Activated CD4-positive, alpha-beta memory T cell treated with anti-CD3 and anti-CD28 coated beads, Interleukin-2, amount 10 ng/mL, durations not matched to agents 7 days and 5 days (primary cell): ENCODE results near the gene CLMN. TPM values are rescaled to one million over a fixed set of nuclear protein-coding genes. Genes with fewer than 3 reads are reported as not detected.
"Not testable (repeated sequence)": the region's sequence is repeated elsewhere in the genome, so short reads cannot be mapped to it uniquely, and the experiment has no call there.

Experiments used
- CTCF ChIA-PET: fragments of 350-600 bp; sonication (Branson Sonifier 250); formaldehyde crosslinking; loops from one replicate; lab custom pipeline; 2021; ENCODE audit warnings: antibody characterized with exemption, inconsistent platforms; lab: Charles Lee
- POLR2A ChIA-PET: fragments of 350-600 bp; sonication (Branson Sonifier 250); formaldehyde crosslinking; loops from one replicate; lab custom pipeline; 2021; ENCODE audit warnings: antibody characterized with exemption; lab: Charles Lee
- DNase-seq: peaks from one replicate; pipeline ENCODE4 v3.0.0-alpha.2; 2020
- H3K27ac Mint-ChIP-seq: one replicate; pipeline ENCODE4 v1.8.0; 2021; ENCODE audit warnings: mild to moderate bottlenecking, mixed read lengths
- H3K27me3 Mint-ChIP-seq: one replicate; pipeline ENCODE4 v1.8.0; 2021; ENCODE audit warnings: mixed read lengths
- H3K36me3 Mint-ChIP-seq: one replicate; pipeline ENCODE4 v1.8.0; 2021; ENCODE audit warnings: low read depth, mixed read lengths
- H3K4me1 Mint-ChIP-seq: one replicate; pipeline ENCODE4 v1.8.0; 2021; ENCODE audit warnings: mixed read lengths
- H3K4me3 Mint-ChIP-seq: one replicate; pipeline ENCODE4 v1.8.0; 2021; ENCODE audit warnings: mild to moderate bottlenecking, mixed read lengths
- H3K9me3 Mint-ChIP-seq: one replicate; pipeline ENCODE4 v1.8.0; 2021; ENCODE audit warnings: mixed read lengths
- total RNA-seq, 2 experiments: library from RNA; stranded (reverse); gene quantifications; one replicate each; pipeline ENCODE4 v1.2.3, GENCODE V29; 2021

The CLMN gene
- total RNA-seq, 2 experiments from 2014 or later = 0.33 to 0.48 TPM

DNA sequence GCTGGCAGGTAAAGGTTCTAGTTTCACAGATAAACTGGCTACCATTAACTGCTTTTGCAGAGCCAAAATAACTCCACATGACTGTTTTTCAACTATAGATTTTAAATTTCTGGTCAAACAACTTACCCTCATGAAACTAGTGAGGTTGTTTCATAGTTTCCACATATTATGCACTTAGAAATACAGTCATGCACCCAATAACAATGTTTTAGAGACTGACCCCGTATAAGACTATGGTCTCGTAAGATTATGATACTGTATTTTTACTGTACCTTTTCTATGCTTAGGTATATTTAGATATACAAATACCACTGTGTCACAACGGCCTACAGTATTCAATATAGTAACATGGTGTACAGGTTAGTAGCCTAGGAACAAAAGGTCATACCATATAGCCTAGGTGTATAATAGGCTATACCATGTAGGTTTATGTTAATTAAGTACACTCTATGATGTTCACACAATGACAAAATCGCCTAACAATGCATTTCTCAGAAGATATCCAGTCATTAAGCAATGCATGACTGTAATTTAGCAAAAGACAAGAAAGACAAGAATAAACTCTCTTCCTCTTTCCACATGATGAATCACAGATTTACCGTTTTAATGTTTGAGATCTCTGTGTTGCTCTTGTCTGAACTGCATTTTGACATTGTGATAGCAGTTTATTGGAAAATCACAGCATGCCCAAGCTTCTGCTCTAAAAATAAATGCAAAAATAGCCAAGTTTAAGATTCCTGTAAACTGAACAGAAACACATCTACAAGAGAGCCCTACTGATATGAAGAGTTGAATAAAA is 179.4 kb downstream of the CLMN start:
- no peaks in the 10 kb centered on the region for H3K27me3 Mint-ChIP-seq
- no peak overlapping the region for H3K27ac Mint-ChIP-seq
- no peak for DNase-seq
- peaks cover 26% of the 10 kb centered on the region for H3K4me1 Mint-ChIP-seq
- no peak overlapping the region for H3K4me3 Mint-ChIP-seq
- peaks cover 7% of the 10 kb centered on the region for H3K9me3 Mint-ChIP-seq
- ChIA-PET POLR2A (no interaction called here), CTCF (no interaction called here)
- peaks cover 23% of the 10 kb centered on the region for H3K36me3 Mint-ChIP-seq

DNA sequence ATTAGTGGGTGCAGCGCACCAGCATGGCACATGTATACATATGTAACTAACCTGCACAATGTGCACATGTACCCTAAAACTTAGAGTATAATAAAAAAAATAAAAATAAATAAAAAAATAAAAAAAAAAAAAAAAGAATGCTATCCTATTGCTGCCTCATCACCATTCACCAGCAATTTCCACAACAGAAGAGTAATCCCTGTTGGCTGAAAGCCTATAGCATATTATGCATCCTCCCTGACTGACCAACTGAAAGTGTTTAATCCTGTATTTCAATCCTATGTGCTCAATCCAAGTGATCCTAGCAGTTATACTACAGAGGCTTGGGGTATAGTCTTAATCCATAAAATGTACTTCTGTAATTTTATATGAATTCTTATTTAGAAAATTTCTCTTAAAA is 180.8 kb downstream of the CLMN start:
- Mint-ChIP-seq H3K9me3 (no peaks in the 10 kb centered on the region), H3K27me3 (no peaks in the 10 kb centered on the region), H3K4me1 (peaks cover 15% of the 10 kb centered on the region), H3K27ac (no peak overlapping the region), H3K36me3 (peaks cover 17% of the 10 kb centered on the region), H3K4me3 (no peak overlapping the region)
- ChIA-PET POLR2A (no interaction called here), CTCF (no interaction called here)
- no peak for DNase-seq

- H3K4me3 Mint-ChIP-seq, H3K27ac Mint-ChIP-seq, POLR2A ChIA-PET, H3K9me3 Mint-ChIP-seq, DNase-seq, CTCF ChIA-PET, H3K27me3 Mint-ChIP-seq: not testable (repeated sequence)
- Mint-ChIP-seq H3K4me1 (peaks cover 15% of the 10 kb centered on the region), H3K36me3 (peaks cover 17% of the 10 kb centered on the region)
Observed at GRCh38 chr14:95138455-95138854, 181.3 kb downstream of the CLMN start.

GRCh38 chr14:95137804-95138167 is 181.9 kb downstream of the CLMN start:
- CTCF ChIA-PET = no interaction called here
- Mint-ChIP-seq H3K27me3 (no peaks in the 10 kb centered on the region), H3K4me1 (peaks cover 14% of the 10 kb centered on the region), H3K9me3 (no peaks in the 10 kb centered on the region), H3K27ac (no peak overlapping the region), H3K4me3 (no peak overlapping the region), H3K36me3 (peaks cover 18% of the 10 kb centered on the region)
- no peak for DNase-seq
- POLR2A ChIA-PET = no interaction called here

- H3K36me3 Mint-ChIP-seq = peaks cover 23% of the 10 kb centered on the region
- no peak overlapping the region for H3K4me3 Mint-ChIP-seq
- ChIA-PET CTCF (no interaction called here), POLR2A (no interaction called here)
- H3K4me1 Mint-ChIP-seq = peaks cover 14% of the 10 kb centered on the region
- H3K27ac Mint-ChIP-seq = no peak overlapping the region
- no peaks in the 10 kb centered on the region for H3K9me3 Mint-ChIP-seq
- no peak for DNase-seq
- H3K27me3 Mint-ChIP-seq = no peaks in the 10 kb centered on the region
Observed at GRCh38 chr14:95137164-95137803, 182.4 kb downstream of the CLMN start.

GRCh38 chr14:95136631-95137030 is 183.1 kb downstream of the CLMN start:
- H3K27ac Mint-ChIP-seq = no peak overlapping the region
- POLR2A ChIA-PET = no interaction called here
- DNase-seq = no peak
- peaks cover 14% of the 10 kb centered on the region for H3K4me1 Mint-ChIP-seq
- CTCF ChIA-PET = no interaction called here
- H3K4me3 Mint-ChIP-seq = no peak overlapping the region
- H3K36me3 Mint-ChIP-seq = peaks cover 29% of the 10 kb centered on the region
- H3K27me3 Mint-ChIP-seq = no peaks in the 10 kb centered on the region
- H3K9me3 Mint-ChIP-seq = no peaks in the 10 kb centered on the region

GRCh38 chr14:95134304-95134933 is 185.3 kb downstream of the CLMN start:
- H3K4me3 Mint-ChIP-seq = no peak overlapping the region
- H3K36me3 Mint-ChIP-seq = peaks cover 44% of the 10 kb centered on the region
- no peaks in the 10 kb centered on the region for H3K9me3 Mint-ChIP-seq
- no peak overlapping the region for H3K27ac Mint-ChIP-seq
- H3K27me3 Mint-ChIP-seq = no peaks in the 10 kb centered on the region
- ChIA-PET CTCF (no interaction called here), POLR2A (no interaction called here)
- DNase-seq = no peak
- peaks cover 13% of the 10 kb centered on the region for H3K4me1 Mint-ChIP-seq

DNA sequence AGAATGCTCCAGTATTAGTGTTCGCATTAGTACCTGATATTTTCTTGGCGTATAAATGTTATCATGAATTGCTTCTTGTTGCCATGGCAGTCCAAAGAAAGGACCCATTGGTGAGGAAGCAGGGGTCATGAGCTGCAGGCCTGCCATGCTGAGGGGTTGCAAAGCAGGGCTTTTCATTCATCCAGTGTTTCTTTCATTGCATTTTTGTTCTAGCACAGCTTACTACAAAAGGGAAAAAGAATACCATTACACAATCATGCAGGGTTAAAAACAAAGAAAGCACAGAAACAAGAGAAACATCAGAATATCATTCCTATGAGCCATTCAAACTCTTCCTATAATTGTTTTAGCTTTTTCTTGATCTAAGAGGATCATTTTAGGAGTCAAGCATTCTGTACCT is 186.4 kb downstream of the CLMN start:
- ChIA-PET CTCF (no interaction called here), POLR2A (no interaction called here)
- DNase-seq = no peak
- Mint-ChIP-seq H3K4me3 (no peak overlapping the region), H3K27ac (no peak overlapping the region), H3K4me1 (peaks cover 21% of the 10 kb centered on the region), H3K9me3 (no peaks in the 10 kb centered on the region), H3K36me3 (peaks cover 55% of the 10 kb centered on the region), H3K27me3 (no peaks in the 10 kb centered on the region)

DNA sequence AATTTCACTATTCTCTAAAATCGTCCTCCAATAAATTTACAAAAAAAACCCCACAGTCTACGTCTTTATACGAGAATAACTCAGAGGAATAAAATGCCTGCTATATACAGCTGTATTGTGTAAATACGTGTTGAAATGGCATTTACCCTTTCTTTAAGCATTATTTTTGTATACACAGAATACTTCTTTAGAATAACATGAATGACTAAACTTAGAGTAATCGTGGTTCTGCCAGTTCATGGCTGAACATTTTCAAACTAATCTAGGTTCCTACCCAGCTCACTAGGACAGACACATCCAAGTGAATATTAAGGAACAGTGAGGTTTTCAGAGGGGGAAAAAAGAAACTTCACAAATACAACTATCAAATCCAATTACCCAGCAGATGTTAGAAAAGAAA is 186.9 kb downstream of the CLMN start:
- peaks cover 59% of the 10 kb centered on the region for H3K36me3 Mint-ChIP-seq
- no peaks in the 10 kb centered on the region for H3K27me3 Mint-ChIP-seq
- H3K4me1 Mint-ChIP-seq = peaks cover 20% of the 10 kb centered on the region
- POLR2A ChIA-PET = no interaction called here
- H3K4me3 Mint-ChIP-seq = no peak overlapping the region
- no peak for DNase-seq
- CTCF ChIA-PET = no interaction called here
- no peaks in the 10 kb centered on the region for H3K9me3 Mint-ChIP-seq
- no peak overlapping the region for H3K27ac Mint-ChIP-seq

Other genes starting within 250 kb of the CLMN start
- 10 to 100 TPM; 46.9 to 52.8 TPM for gene DICER1, start 162.4 kb downstream of the CLMN start, total RNA-seq
- gene SYNE3, start 196.7 kb upstream of the CLMN start, total RNA-seq = 10 to 100 TPM; 86.2 to 89.5 TPM
- 10 to 100 TPM; 30.4 to 34.5 TPM for gene GLRX5, start 215.1 kb upstream of the CLMN start, total RNA-seq